Testis (tissue), 3 donors: ENCODE results near the gene KCNG1. TPM values are rescaled to one million over a fixed set of nuclear protein-coding genes. Genes with fewer than 3 reads are reported as not detected.

ENCODE experiments used
- DNase-seq: peaks from one replicate; pipeline ENCODE4 v3.0.0-alpha.2; 2019
- H3K27ac ChIP-seq, 2 donors: fragments of 200-600 bp; sonication (generic); one replicate each; pipeline ENCODE4 v1.5.1; 2019
- H3K27me3 ChIP-seq: fragments of 200-600 bp; sonication (generic); one replicate; pipeline ENCODE4 v1.5.1; 2019
- H3K36me3 ChIP-seq: fragments of 200-600 bp; sonication (generic); one replicate; pipeline ENCODE4 v1.5.1; 2017; ENCODE audit warnings: low read depth; ENCODE audit errors: missing control alignments
- H3K4me1 ChIP-seq: fragments of 200-600 bp; sonication (generic); one replicate; pipeline ENCODE4 v1.5.1; 2019
- H3K4me3 ChIP-seq, 2 donors: fragments of 200-600 bp; sonication (generic); one replicate each; pipeline ENCODE4 v1.5.1; 2017 to 2019
- H3K9me3 ChIP-seq: fragments of 200-600 bp; sonication (generic); one replicate; pipeline ENCODE4 v1.5.1; 2017
- CTCF ChIP-seq, 3 experiments: fragments of 450-650 bp in 2 of 3; fragments of 200-600 bp in 1 of 3; sonication (generic) in 1 of 3; IDR thresholded peaks; one replicate each; pipeline ENCODE4 v1.5.1; 2016 to 2019; ENCODE audit warnings: antibody characterized with exemption in 3 of 3, mild to moderate bottlenecking in 2 of 3, moderate library complexity in 1 of 3
- POLR2A ChIP-seq: fragments of 450-650 bp; IDR thresholded peaks from one replicate; pipeline ENCODE4 v1.6.1; 2017; ENCODE audit warnings: antibody characterized with exemption, mild to moderate bottlenecking, moderate library complexity
- WGBS, 2 donors: methylation state at CpG; one replicate each; pipeline ENCODE4 v1.1.5; 2018; 5-methylcytosine and 5-hydroxymethylcytosine counted together
- intact Hi-C: fragments of 100-400 bp; cut with DNase I; formaldehyde crosslinking; loops from one replicate; pipeline ENCODE4 v1.15.1; 2023; ENCODE audit warnings: low total_unique reads
- polyA plus RNA-seq: library from polyadenylated mRNA; stranded (reverse); fragments of 350-450 nt; fragmentation: Illumina TruSeq; extraction: RNeasy Lipid Tissue Mini Kit (QIAGEN cat#74804); gene quantifications from one replicate; pipeline ENCODE4 v1.2.3, GENCODE V29; 2014; ENCODE audit warnings: low read depth, low replicate concordance; ENCODE audit not compliant: insufficient read depth
- total RNA-seq, 2 donors: library from RNA; depleted of rRNA; stranded (reverse); fragments of >200 nt; gene quantifications; one replicate each; pipeline ENCODE4 v1.2.3, GENCODE V29; 2016

The KCNG1 gene
- total and polyA plus RNA-seq, 3 donors from 2014 or later: 20.9 to 78.2 (median 35.8) TPM

GRCh38 chr20:51005214-51005613 lies 17.7 kb downstream of the KCNG1 start:
- Histone ChIP-seq H3K4me3 (no peak overlapping the region), H3K27ac (no peak overlapping the region), H3K27me3 (no peaks in the 10 kb centered on the region), H3K36me3 (no peaks in the 10 kb centered on the region), H3K9me3 (no peaks in the 10 kb centered on the region), H3K4me1 (peaks cover 16% of the 10 kb centered on the region)
- 87 to 93% methylated on average over 7 of the region's 7 CpGs for WGBS, 2 donors
- DNase-seq: no peak
- TF ChIP-seq CTCF (IDR thresholded peaks at IDR 0.05) (no peak), POLR2A (no peak)
- intact Hi-C loops: no loop called here

GRCh38 chr20:51004781-51005180 lies 18.1 kb downstream of the KCNG1 start:
- H3K27ac ChIP-seq: no peak overlapping the region
- TF ChIP-seq POLR2A: no peak
- TF ChIP-seq CTCF (IDR thresholded peaks at IDR 0.05): no peak
- H3K9me3 ChIP-seq: no peaks in the 10 kb centered on the region
- peaks cover 16% of the 10 kb centered on the region for H3K4me1 ChIP-seq
- H3K4me3 ChIP-seq: no peak overlapping the region
- no peak for DNase-seq
- intact Hi-C loops: no loop called here
- 77 to 93% methylated on average over 7 to 9 of the region's 9 CpGs for WGBS, 2 donors
- H3K27me3 ChIP-seq: no peaks in the 10 kb centered on the region
- no peaks in the 10 kb centered on the region for H3K36me3 ChIP-seq

- intact Hi-C loops: no loop called here
- Histone ChIP-seq H3K27ac (no peak overlapping the region), H3K27me3 (no peaks in the 10 kb centered on the region), H3K4me1 (peaks cover 16% of the 10 kb centered on the region), H3K9me3 (no peaks in the 10 kb centered on the region), H3K4me3 (peak overlapping the region; percentile 2 to 7), H3K36me3 (no peaks in the 10 kb centered on the region)
- TF ChIP-seq POLR2A: no peak
- TF ChIP-seq CTCF (IDR thresholded peaks at IDR 0.05): no peak
- WGBS, 2 donors: 75 to 86% methylated on average over 7 to 44 of the region's 44 CpGs
- DNase-seq: no peak
Observed at GRCh38 chr20:51004305-51004727, 18.6 kb downstream of the KCNG1 start.

GRCh38 chr20:51003753-51004152 lies 19.2 kb downstream of the KCNG1 start:
- intact Hi-C loops: no loop called here
- Histone ChIP-seq H3K4me3 (peak overlapping the region in 1 of 2 donors; percentile 2), H3K27me3 (no peaks in the 10 kb centered on the region), H3K36me3 (no peaks in the 10 kb centered on the region), H3K27ac (no peak overlapping the region), H3K9me3 (no peaks in the 10 kb centered on the region), H3K4me1 (peaks cover 16% of the 10 kb centered on the region)
- WGBS, 2 donors: 38 to 52% methylated on average over 10 to 21 of the region's 21 CpGs
- TF ChIP-seq POLR2A: no peak
- TF ChIP-seq CTCF (IDR thresholded peaks at IDR 0.05): no peak
- peak; percentile 87 for DNase-seq

GRCh38 chr20:51002633-51003032 lies 20.3 kb downstream of the KCNG1 start:
- no peak for DNase-seq
- Histone ChIP-seq H3K27me3 (no peaks in the 10 kb centered on the region), H3K27ac (no peak overlapping the region), H3K36me3 (no peaks in the 10 kb centered on the region), H3K4me1 (peaks cover 16% of the 10 kb centered on the region), H3K4me3 (no peak overlapping the region), H3K9me3 (no peaks in the 10 kb centered on the region)
- intact Hi-C loops: no loop called here
- WGBS, 2 donors: 81 to 89% methylated on average over 6 to 7 of the region's 7 CpGs
- TF ChIP-seq POLR2A (no peak), CTCF (IDR thresholded peaks at IDR 0.05) (no peak)
